Measurements from ENCODE around the gene NEFH. TPM values are rescaled to one million over a fixed set of nuclear protein-coding genes. Genes with fewer than 3 reads are reported as not detected.

Gene NEFH
- total and polyA plus RNA-seq, 2 donors (not counting 1 experiment from before 2014, with no cell fraction given) = 0.04 to 0.10 TPM

DNA sequence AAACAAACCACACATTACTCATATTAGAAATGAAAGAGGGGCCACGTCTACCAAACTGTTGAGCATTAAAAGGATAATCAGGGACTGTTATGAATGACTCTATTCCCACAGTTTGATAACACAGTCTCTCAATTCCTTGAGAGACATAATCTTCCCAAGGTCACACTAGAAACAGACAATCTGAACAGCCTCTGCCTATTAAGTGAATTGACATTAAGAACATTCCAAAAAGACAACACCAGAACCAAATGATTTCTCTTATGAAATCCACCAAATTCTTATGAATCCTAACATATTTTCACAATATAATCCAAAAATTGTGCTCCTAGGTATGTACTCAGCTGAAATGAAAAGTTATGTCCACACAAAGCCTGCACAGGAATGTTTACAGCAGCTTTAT is 37.0 kb upstream of the NEFH start:
- H2AFZ ChIP-seq (ENCODE audit: insufficient read depth, low read depth, low read length, poor library complexity, severe bottlenecking) = no peak overlapping the region
- H3K4me3 ChIP-seq (ENCODE audit: control extremely low read depth in 1 of 5, extremely low read depth in 1 of 5, insufficient read depth in 1 of 5, low read depth in 2 of 5, low read length in 4 of 5) = no peak overlapping the region
- no peaks in the 10 kb centered on the region for H4K20me1 ChIP-seq (ENCODE audit: control insufficient read depth, insufficient read depth, low read length, poor library complexity, severe bottlenecking)
- Mint-ChIP-seq H3K4me3 (no peak overlapping the region), H3K27ac (no peak overlapping the region), H3K27me3 (peaks cover 30% of the 10 kb centered on the region), H3K4me1 (no peaks in the 10 kb centered on the region), H3K9me3 (ENCODE audit: insufficient read depth) (no peaks in the 10 kb centered on the region)
- no peaks in the 10 kb centered on the region for H3K4me1 ChIP-seq (ENCODE audit: control insufficient read depth in 2 of 2, insufficient read depth in 2 of 2, low read length in 2 of 2)
- DNase-seq (no peak), ATAC-seq (ENCODE audit: low read depth) (no peak)
- TF ChIP-seq CTCF (IDR thresholded peaks at IDR 0.05) = no peak
- no peak for TF ChIP-seq EZH2 (IDR thresholded peaks at IDR 0.05; ENCODE audit: borderline replicate concordance, insufficient read depth, low read depth, low read length, poor library complexity, severe bottlenecking)
- POLR2A ChIA-PET = no interaction called here
- H3K36me3 ChIP-seq (replicated peaks in 1 of 2; ENCODE audit: control extremely low read depth in 1 of 2, control insufficient read depth in 1 of 2, extremely low read depth in 1 of 2, insufficient read depth in 2 of 2, low read length in 1 of 2) = no peaks in the 10 kb centered on the region
- CTCF ChIA-PET = no interaction called here
- H3K27me3 ChIP-seq (replicated peaks in 1 of 4; ENCODE audit: control extremely low read depth in 1 of 4, control insufficient read depth in 3 of 4, insufficient read depth in 4 of 4, low read length in 3 of 4) = no peaks in the 10 kb centered on the region
- H3K9ac ChIP-seq (ENCODE audit: low read length) = no peak overlapping the region
- H3K27ac ChIP-seq (ENCODE audit: low read length in 2 of 2) = no peak overlapping the region
- no CpG with 5 or more reads among the region's 1 CpG for WGBS (ENCODE audit: insufficient coverage)
- no peak overlapping the region for H3K4me2 ChIP-seq (replicated peaks; ENCODE audit: low read depth, low read length, poor library complexity, severe bottlenecking)
- H3K9me3 ChIP-seq (ENCODE audit: control extremely low read depth in 1 of 3, control insufficient read depth in 2 of 3, insufficient read depth in 1 of 3, low read length in 2 of 3) = no peaks in the 10 kb centered on the region
- no peaks in the 10 kb centered on the region for H3K79me2 ChIP-seq (ENCODE audit: control insufficient read depth, insufficient read depth, low read length)
- intact Hi-C loops (cut with micrococcal nuclease) = no loop called here

- Histone ChIP-seq H3K9ac (ENCODE audit: low read length) (no peak overlapping the region), H3K27ac (ENCODE audit: low read length in 2 of 2) (no peak overlapping the region), H3K27me3 (replicated peaks in 1 of 4; ENCODE audit: control extremely low read depth in 1 of 4, control insufficient read depth in 3 of 4, insufficient read depth in 4 of 4, low read length in 3 of 4) (no peaks in the 10 kb centered on the region), H2AFZ (ENCODE audit: insufficient read depth, low read depth, low read length, poor library complexity, severe bottlenecking) (no peak overlapping the region), H3K4me2 (replicated peaks; ENCODE audit: low read depth, low read length, poor library complexity, severe bottlenecking) (no peak overlapping the region), H4K20me1 (ENCODE audit: control insufficient read depth, insufficient read depth, low read length, poor library complexity, severe bottlenecking) (no peaks in the 10 kb centered on the region), H3K36me3 (replicated peaks in 1 of 2; ENCODE audit: control extremely low read depth in 1 of 2, control insufficient read depth in 1 of 2, extremely low read depth in 1 of 2, insufficient read depth in 2 of 2, low read length in 1 of 2) (no peaks in the 10 kb centered on the region), H3K79me2 (ENCODE audit: control insufficient read depth, insufficient read depth, low read length) (no peaks in the 10 kb centered on the region), H3K4me3 (ENCODE audit: control extremely low read depth in 1 of 5, extremely low read depth in 1 of 5, insufficient read depth in 1 of 5, low read depth in 2 of 5, low read length in 4 of 5) (no peak overlapping the region), H3K9me3 (ENCODE audit: control extremely low read depth in 1 of 3, control insufficient read depth in 2 of 3, insufficient read depth in 1 of 3, low read length in 2 of 3) (no peaks in the 10 kb centered on the region), H3K4me1 (ENCODE audit: control insufficient read depth in 2 of 2, insufficient read depth in 2 of 2, low read length in 2 of 2) (no peaks in the 10 kb centered on the region)
- ChIA-PET CTCF (no interaction called here), POLR2A (no interaction called here)
- Mint-ChIP-seq H3K27ac (no peak overlapping the region), H3K4me1 (no peaks in the 10 kb centered on the region), H3K9me3 (ENCODE audit: insufficient read depth) (no peaks in the 10 kb centered on the region), H3K27me3 (peaks cover 30% of the 10 kb centered on the region), H3K4me3 (no peak overlapping the region)
- ATAC-seq (ENCODE audit: low read depth) (no peak), DNase-seq (no peak)
- TF ChIP-seq EZH2 (IDR thresholded peaks at IDR 0.05; ENCODE audit: borderline replicate concordance, insufficient read depth, low read depth, low read length, poor library complexity, severe bottlenecking) (no peak), CTCF (IDR thresholded peaks at IDR 0.05) (no peak)
- intact Hi-C loops (cut with micrococcal nuclease) = no loop called here
- WGBS (ENCODE audit: insufficient coverage) = 83% methylated on average over 1 of the region's 6 CpGs
Observed at GRCh38 chr22:29443452-29443851, 36.6 kb upstream of the NEFH start.
